RPMI7951 (cell line): ENCODE data around the gene JAK1. TPM values are rescaled to one million over a fixed set of nuclear protein-coding genes. Genes with fewer than 3 reads are reported as not detected.
"Not testable (repeated sequence)": the region's sequence is repeated elsewhere in the genome, so short reads cannot be mapped to it uniquely, and the experiment has no call there.

Experiments used
- DNase-seq: peaks from one replicate; pipeline ENCODE4 v3.0.0-alpha.2; 2012; ENCODE audit warnings: low read depth
- total RNA-seq: library from RNA; depleted of rRNA; stranded (reverse); fragments of >200 nt; shearing (Covaris generic); gene quantifications from 2 replicates; pipeline ENCODE4 v1.2.3, GENCODE V29; 2014

The JAK1 gene
- total RNA-seq, 1 experiment from 2014 or later: 72.1 TPM

DNA sequence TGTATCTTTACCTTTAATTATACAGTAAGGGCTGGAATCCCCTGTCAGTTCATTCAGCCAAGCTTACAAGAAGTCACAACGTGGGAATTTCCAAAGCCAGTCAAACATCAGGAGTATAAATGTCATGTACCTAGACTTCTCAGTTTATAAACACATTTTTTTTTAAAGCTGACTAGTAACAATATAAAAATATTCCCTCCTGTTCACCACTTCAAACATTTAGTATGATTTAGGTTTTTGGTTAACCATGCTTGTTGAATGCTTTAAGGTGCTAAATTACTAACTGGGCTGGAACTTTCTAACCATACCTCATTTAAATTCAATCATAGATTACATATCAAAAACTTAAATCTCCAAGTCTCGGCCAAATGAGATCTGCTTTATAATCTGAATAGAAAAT lies 44.0 kb downstream of the JAK1 start:
- no peak for DNase-seq

DNA sequence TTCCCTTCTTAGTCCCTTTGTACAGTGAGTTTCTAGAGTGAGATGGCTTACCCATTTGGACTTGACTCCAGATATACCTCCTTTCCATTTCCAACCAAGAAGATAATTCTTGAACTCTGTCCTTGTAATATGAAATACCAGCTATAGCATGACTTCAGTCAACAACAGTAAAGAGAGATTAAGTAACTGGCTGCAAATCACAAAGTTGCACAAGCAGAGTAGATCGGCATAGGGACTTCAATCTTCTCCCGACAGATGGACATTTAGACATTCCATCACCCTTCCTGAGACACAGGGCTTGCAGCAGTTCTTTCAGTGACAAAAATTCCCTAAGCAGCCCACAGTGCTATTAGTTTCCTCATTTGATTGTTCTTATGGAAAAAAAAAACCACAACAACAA lies 44.6 kb downstream of the JAK1 start:
- DNase-seq: no peak

DNA sequence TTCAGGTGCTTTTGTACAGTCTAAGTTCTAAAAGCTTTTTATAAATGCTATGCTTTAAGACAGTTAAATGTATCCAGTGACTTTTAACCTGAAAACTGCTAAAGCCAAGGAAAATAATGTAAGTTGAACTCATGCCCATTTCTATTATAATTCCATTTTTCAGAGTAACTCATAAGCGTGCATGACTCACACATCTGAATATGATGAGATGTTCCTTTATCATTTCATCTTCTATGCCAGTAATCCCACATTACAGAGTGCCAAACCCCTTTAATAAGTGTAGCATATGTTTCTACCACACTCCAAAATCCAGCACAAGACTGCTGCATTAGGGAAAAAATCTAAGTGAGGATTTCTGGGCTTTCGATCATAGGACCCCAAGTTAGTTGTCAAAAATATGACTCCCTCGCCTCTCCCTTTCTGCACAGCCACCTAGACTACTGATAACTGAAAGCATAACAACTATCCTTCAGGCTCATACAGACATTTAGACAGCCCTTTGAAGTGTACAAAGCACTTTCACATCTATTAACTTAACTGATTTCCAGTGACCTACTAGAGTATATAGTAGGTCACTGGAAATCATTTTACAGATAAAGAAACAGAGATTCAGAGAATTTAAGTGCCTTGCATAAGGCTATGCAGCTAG lies 45.3 kb downstream of the JAK1 start:
- peak; percentile 12 for DNase-seq

DNA sequence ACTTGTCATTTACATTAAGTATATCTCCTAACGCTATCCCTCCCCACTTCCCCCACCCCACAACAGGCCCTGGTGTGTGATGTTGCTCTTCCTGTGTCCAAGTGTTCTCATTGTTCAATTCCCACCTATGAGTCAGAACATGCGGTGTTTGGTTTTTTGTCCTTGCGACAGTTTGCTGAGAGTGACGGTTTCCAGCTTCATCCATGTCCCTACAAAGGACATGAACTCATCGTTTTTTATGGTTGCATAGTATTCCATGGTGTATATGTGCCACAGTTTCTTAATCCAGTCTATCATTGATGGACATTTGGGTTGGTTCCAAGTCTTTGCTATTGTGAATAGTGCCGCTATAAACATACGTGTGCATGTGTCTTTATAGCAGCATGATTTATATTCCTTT lies 47.2 kb downstream of the JAK1 start:
- DNase-seq: not testable (repeated sequence)

DNA sequence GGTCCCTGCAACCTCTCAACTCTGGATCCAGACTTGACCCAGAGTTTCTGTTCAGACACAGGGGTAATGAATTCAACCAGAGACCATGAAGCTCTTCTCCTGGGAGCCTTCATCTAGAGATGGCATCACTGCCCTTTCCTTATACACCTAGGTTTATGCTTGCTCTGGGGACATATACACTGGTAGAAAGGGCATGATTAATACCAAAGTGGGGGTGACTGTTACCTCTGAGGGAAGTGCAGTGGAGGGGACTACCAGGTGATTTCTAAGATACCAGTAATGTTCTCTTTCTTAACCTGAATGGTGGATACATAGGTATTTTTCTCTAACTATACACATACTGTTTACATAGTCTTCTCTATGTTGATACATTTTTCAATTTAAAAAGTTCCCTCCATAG lies 48.4 kb downstream of the JAK1 start:
- no peak for DNase-seq

DNA sequence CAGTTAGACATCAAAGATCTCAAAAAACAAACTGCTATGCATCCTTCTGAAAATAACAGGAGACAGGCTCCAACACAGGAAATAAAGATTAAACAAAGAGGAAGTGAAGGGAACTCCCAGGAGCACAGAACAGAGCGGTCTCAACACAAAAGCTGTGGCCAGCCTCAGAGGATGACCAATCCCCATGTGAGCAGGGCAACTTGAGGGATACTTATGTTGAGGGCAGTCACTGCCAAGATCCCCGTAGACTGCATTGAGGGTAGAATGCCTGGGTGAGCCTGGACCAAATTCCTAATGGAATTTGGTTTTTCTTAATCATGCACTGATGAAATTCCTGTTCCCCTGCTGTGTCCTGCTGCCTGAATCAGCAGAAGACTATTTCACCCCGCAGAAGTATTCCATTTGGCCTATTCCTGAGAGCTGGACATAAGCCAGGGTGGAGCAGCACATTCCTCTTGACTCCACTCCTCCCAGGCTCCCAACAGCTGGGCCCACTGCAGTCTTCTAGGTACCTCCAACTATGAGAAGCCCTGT lies 49.0 kb downstream of the JAK1 start:
- DNase-seq: peak; percentile 91

DNA sequence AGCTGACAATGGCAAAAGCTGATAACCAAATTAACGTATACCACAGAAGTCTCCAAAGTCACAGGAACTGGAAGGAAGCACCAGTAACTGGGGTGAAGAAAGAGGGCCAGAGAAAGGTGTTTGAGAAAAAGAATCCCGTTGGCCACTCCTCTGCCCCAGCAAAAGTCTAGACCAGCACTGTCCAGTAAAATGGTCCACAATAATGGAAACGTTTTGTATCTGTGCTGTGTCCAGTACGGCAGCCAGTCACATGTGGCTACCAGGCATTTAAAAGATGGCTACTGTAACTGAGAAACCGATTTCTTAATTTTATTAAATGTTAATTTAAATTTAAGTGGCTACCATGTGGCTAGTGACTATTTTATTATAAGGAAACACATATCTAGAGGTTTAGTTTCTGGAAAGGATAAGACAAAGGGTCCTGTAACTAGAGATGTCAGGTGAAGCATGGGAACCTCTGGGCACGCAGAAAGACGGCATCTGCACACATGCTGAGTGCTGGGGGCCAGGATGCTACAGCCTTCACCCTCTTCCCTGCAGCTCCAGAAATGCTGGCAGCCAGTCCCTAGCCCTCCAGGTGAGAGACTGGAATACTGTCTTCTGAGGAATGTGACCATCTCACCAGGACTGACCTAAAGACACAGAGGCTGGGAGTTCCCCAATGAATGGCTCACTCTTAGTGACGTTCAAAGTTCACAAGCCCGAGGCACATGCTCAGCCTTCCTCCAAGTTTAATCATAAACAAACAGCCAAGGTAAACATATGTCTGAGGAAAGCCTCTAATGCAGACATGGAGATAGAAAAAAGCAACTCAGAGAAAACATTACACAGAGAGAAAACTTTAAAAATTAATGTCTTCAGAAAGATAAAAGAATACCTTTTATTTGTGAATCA lies 50.7 kb downstream of the JAK1 start:
- DNase-seq: peak; percentile 51

DNA sequence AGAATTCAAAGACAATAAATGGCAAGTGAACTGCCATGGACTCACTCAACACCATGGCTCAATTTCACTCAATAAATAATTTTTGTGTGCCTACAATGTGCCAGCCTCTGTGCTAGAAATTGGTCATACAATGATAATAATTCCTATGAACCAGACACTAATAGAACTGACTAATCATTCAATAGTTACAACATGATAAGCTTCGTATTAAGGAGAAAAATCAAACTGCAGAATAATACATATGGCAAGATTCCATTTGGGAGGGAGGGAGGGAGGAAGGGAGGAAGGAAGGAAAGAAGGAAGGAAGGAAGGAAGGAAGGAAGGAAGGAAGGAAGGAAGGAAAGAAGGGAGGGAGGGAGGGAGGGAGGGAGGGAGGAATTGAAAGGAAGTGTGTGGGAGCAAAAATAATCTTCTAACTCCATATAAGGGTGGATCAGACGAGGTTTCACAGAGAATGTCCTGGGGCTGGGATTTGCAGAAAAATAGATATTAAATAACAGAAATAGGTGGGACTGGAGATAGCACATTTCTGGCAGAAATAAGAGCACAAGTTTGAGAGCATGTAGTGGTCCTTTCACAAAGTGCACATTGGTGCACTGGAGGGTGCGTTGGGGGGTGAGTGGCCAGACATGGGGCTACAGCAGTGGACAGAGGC lies 52.9 kb downstream of the JAK1 start:
- no peak for DNase-seq

DNA sequence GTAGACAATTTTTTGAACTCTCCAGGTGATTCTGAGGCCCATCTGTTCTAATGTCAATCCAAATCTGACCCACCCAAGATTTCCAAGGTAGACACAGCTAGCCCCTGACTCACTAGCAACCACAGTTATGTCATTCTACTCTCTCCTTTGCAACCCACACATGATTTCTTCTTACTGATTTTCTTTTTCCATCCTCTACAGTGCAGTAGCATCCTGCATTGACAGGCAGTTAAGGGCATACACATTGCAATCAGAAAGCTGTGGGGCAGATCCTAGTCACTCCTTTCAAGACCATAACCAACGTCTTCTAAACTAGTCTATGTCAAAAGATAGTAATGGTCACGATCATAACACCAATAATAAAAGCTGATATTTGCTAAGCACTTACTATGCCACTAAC lies 54.2 kb downstream of the JAK1 start:
- DNase-seq: no peak

DNA sequence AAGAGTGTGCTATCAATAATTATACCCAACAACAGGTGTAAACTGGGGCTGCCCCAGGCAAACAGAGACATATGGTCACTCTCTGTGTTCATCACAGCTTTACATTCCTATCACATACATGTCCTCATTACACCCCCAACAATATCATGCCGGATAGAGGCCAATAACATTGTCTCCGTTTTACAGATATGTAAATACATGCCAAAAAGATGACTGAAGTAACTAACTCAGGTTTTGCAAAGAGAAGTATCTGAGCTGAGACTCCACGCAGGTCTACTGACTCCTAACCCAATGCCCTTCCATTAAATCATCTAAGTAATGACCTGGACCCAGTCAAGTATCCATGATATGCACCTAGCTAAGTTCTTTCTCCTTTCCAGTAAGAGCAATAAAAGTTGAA lies 55.0 kb downstream of the JAK1 start:
- no peak for DNase-seq

DNA sequence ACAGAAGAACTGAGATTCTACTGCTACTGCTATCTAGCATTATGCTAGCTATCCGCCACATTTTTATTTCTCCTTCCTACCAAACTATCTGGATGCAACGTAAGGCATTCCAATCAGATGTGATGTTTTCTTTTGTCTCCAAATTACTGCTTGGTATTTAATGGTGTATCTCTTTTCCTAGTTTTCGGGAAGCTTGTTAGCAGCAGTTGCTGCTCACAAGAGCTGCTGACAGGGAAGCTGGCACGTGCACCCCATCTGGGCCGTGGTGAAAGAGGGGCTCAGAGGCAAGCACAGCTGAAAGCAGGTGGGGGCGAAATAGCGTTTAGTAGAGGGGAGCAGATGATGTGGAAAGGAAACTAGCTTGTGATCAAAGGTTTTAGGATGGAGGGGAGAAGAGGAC lies 57.3 kb downstream of the JAK1 start:
- no peak for DNase-seq

DNA sequence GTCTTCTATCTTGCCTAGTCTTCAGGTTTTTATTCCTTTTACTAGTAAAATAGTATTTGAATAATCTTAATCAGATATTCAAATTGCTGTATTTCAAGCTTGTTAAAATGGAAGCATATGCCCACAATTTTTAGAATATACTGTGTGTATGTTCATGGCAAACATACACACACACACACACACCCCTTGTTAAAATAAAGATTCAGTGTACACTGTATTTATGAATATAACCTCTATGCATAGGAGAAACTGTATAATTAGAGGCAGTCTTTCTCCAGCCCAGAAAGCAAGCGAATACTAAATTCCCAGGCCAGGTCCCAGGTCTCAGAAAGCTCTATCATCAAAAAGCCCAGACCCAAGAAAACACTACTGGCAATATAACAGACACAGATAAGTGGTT lies 57.8 kb downstream of the JAK1 start:
- DNase-seq: no peak

DNA sequence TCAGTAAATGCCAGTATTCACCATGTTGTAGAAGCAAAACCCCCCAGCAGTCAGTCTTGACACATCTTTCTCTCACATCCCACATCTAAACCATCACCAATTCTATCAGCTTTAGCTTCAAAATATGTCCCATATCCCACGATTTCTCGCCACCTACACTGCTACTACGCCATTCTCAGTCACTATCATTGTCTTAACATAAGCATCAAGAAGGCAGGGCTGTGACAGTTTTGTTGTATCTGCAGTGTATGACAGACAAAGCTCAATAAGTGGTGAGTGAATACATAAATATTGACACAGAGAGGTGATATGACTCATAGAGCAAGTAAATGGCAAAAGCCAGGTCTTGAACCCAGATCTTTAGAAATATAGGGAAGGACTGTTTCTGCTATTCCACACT lies 59.9 kb downstream of the JAK1 start:
- no peak for DNase-seq

DNA sequence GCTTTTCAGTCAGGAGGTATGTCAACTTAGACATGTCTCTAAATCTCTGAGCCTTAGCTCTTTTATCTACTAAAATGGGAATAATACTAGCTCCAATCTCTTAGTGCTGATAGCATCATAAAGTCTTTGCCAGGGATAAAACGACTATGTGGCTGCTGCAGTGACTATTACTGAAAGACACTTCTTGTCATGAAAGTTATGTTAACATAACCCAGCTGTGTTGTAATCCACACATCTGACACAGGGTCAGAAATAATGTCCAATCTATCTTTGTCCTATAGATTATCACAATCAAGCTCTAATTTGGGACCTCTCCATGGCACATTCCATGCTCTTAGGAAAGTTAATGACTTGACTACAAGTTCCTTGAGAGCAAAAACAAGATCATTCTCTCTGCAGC lies 62.8 kb downstream of the JAK1 start:
- DNase-seq: no peak

DNA sequence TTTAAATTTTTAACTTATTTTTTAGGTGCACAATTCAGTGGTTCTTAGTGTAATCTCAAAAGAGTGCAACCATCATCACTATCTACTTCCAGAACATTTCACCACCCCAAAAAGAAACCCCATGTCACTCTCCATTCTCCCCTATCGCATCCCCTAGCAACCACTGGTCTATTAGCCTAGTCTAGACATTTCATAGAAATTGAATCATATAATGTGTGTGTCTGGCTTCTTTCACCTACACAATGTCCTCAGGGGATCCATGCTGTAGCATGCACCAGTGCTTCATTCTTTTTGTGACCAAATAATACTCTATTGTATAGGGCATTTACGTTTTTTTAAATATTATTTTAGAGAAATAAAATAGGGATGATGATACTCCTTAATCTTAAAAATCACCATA lies 64.7 kb downstream of the JAK1 start:
- no peak for DNase-seq

DNA sequence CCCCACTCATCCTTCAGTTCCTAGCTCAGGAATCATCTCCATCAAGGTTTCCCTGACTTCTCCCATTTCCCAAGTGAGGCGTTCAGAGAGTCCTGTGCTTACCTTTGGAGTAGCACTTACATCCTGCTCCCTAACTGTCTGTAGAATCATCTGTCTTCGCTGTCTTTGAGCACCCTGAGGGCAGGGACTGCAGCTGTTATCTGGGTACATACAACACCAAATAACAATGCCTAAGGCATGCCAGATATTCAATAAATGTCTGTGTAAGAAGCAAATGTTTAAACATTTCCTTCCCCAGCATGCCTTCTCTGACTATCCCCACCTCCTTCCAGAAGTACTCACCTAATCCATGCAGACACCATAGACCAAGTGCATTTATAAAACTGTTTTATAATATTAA lies 65.4 kb downstream of the JAK1 start:
- no peak for DNase-seq

DNA sequence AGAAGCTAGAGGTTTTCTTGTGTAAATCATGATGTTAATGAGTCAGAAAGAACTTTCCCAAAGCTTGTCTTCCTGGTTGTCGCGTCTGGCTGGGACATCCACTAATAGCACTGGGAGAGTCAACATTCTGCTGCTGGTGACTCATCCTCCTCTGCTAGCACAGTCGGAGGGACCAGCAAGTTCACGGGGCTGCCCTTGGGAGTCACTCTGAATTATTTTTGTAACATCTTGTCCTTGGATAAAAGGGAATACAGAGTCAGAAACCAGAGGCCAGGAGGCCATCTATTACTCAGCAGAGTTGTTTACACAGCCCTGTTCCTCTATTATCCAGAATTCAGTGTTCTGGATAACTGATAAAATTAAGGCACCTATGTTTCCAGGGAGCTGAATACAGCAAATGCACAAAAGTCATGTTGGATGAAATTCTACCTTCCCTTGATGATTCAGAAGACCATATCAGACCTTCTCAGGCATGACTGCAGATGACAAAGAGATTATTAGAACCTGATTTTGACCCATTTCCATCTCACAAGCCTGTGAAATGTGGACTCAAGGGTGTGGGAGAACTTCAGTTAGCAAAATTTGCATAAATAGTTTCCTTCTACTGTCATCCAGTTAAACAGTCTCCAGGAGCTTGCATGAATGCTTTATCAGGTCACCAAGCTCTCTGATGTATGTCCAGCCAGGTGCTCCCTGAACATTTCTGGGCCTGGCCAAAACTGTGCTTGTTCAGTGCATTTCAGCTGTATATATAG lies 68.1 kb downstream of the JAK1 start:
- peak; percentile 97 for DNase-seq

DNA sequence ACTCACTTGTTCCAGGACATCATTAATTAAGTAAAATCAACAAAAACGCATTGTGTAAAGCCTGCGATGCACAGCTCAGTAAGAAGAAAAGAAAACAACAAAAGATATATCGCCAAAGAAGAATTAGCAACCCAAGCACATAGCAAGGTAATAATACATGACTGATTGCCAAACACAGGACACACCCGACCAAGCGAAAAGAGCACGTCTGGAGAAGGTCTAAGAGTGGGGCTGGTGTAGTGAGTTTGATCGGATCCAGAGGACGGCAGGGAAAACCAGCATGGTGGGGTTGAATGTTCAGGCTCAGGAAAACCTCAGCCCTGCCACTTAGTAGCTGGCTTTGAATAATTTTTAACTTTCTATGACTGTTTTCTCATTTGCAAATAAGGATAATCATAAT lies 69.8 kb downstream of the JAK1 start:
- DNase-seq: no peak

DNA sequence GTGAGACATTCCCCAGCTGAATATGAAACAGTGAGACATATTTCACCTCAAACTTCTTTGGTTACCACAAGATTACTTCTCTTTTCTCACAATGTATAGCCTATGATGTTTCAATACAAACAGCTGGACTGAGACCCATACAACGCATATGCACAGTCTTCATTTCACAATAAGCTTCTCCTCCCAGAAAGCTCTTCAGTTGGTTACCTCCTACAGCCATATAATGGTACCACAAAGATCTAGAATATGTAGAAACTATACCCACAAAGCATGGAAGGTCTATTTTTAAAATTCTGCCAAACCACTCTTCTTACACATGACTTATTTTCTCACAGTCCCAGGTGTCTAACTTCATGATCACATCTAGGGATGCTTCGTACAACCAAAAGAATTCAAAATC lies 70.8 kb downstream of the JAK1 start:
- no peak for DNase-seq

DNA sequence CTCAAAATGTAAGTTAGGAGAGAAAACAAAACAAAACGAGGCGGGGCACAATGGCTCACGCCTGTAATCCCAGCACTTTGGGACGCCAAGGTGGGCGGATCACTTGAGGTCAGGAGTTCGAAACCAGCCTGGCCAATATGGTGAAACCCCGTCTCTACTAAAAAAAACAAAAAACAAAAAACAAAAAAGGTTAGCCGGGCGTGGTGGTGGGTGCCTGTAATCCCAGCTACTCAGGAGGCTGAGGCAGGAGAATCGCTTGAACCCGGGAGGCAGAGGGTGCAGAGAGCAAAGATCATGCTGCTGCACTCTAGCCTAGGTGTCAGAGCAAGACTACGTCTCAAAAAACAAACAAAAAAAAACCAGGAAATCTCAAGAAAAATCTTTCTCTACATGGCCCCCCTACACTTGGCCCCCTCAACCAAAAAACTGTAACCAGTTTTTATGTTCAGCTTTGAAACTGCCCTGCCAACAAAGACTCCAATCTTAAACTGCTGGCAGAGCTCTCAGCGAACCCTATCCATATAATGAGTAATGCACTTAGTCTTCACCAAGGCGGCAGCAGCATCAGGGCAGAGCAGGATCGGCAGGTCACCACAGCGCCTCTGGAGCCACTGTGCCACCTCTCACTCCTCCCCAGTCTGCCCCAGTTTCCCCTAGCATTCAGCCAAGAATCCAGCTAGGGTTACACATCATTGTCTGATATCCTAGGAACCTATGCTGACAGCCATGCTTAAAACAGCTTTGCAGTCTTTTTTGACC lies 71.7 kb downstream of the JAK1 start:
- DNase-seq: no peak

DNA sequence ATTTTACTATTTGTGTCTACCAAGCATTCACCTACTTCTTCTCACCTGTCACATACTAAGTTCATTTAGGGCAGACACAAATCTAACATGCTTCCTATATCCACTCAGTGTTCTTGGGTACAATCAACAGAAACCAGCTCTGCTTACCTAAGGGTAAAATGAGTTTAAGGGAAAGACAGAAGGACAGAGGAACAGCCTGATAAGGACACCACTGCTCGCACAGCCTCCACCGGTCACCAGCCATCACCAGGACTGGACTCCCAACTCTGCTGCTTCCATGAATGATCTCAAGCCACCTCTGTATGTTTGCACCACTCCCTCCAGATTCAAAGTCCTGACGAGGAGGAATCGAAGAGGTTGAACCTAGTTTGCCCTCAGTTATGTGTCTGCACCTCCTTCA lies 72.4 kb downstream of the JAK1 start:
- DNase-seq: no peak
